HepG2 (cell line): Measurements from ENCODE around the gene TRIM8. TPM values are rescaled to one million over a fixed set of nuclear protein-coding genes. Genes with fewer than 3 reads are reported as not detected.

Source experiments
- ATF2 ChIP-seq: sonication (generic); formaldehyde crosslinking; IDR thresholded peaks from 2 replicates; pipeline ENCODE4 v1.4.0; 2020; ENCODE audit warnings: missing genetic modification reagents
- BHLHE40 ChIP-seq: IDR thresholded peaks from 2 replicates; pipeline ENCODE4 v1.6.1; 2011; ENCODE audit warnings: low read length, improper control_type of control experiment
- CENPBD1 ChIP-seq: sonication (generic); formaldehyde crosslinking; IDR thresholded peaks from 2 replicates; pipeline ENCODE4 v1.8.0; 2022; ENCODE audit warnings: missing genetic modification reagents, low read depth, mild to moderate bottlenecking, borderline replicate concordance
- HDAC1 ChIP-seq: sonication (generic); formaldehyde crosslinking; IDR thresholded peaks from 2 replicates; pipeline ENCODE4 v1.5.1; 2020; ENCODE audit warnings: mild to moderate bottlenecking, missing genetic modification reagents
- HMG20A ChIP-seq: IDR thresholded peaks from 2 replicates; pipeline ENCODE4 v1.6.1; 2016; ENCODE audit warnings: borderline replicate concordance
- JDP2 ChIP-seq: sonication (generic); formaldehyde crosslinking; IDR thresholded peaks from 2 replicates; pipeline ENCODE4 v1.8.1; 2022; ENCODE audit warnings: missing genetic modification reagents, borderline replicate concordance
- MED1 ChIP-seq: sonication (generic); formaldehyde crosslinking; IDR thresholded peaks from 2 replicates; pipeline ENCODE4 v1.4.0; 2020; ENCODE audit warnings: missing genetic modification reagents
- MEF2D ChIP-seq: sonication (generic); formaldehyde crosslinking; IDR thresholded peaks from 2 replicates; pipeline ENCODE4 v1.5.1; 2020; ENCODE audit warnings: mild to moderate bottlenecking, missing genetic modification reagents
- RARA ChIP-seq: IDR thresholded peaks from 2 replicates; pipeline ENCODE4 v1.6.1; 2016; ENCODE audit warnings: missing genetic modification reagents, missing compliant biosample characterization
- RCOR2 ChIP-seq: IDR thresholded peaks from 2 replicates; pipeline ENCODE4 v1.6.1; 2016; ENCODE audit warnings: missing biosample characterization, missing genetic modification reagents
- SATB2 ChIP-seq: sonication (generic); formaldehyde crosslinking; IDR thresholded peaks from 2 replicates; pipeline ENCODE4 v1.5.0; 2020; ENCODE audit warnings: missing genetic modification reagents
- SNAPC2 ChIP-seq: sonication (generic); formaldehyde crosslinking; IDR thresholded peaks from 2 replicates; pipeline ENCODE4 v1.8.1; 2022; ENCODE audit warnings: mild to moderate bottlenecking, missing genetic modification reagents
- TAF1 ChIP-seq: sonication (generic); formaldehyde crosslinking; IDR thresholded peaks from 2 replicates; pipeline ENCODE4 v1.4.0; 2020; ENCODE audit warnings: missing genetic modification reagents
- ZFP36L1 ChIP-seq: sonication (generic); formaldehyde crosslinking; IDR thresholded peaks from 2 replicates; pipeline ENCODE4 v1.8.0; 2022; ENCODE audit warnings: mild to moderate bottlenecking, missing genetic modification reagents, moderate library complexity
- ZNF205 ChIP-seq: IDR thresholded peaks from 2 replicates; pipeline ENCODE4 v1.6.1; 2018; ENCODE audit warnings: missing biosample characterization, missing genetic modification reagents
- ZNF264 ChIP-seq: sonication (generic); formaldehyde crosslinking; IDR thresholded peaks from 2 replicates; pipeline ENCODE4 v1.4.0; 2020; ENCODE audit warnings: missing genetic modification reagents
- ZNF33A ChIP-seq: sonication (generic); formaldehyde crosslinking; IDR thresholded peaks from 2 replicates; pipeline ENCODE4 v1.5.1; 2020; ENCODE audit warnings: missing genetic modification reagents, mild to moderate bottlenecking, moderate library complexity, borderline replicate concordance
- ZNF484 ChIP-seq: sonication (generic); formaldehyde crosslinking; IDR thresholded peaks from 2 replicates; pipeline ENCODE4 v1.5.1; 2020; ENCODE audit warnings: mild to moderate bottlenecking, low read depth, missing genetic modification reagents, borderline replicate concordance
- ZNF563 ChIP-seq: sonication (generic); formaldehyde crosslinking; IDR thresholded peaks from 2 replicates; pipeline ENCODE4 v1.8.0; 2022; ENCODE audit warnings: mild to moderate bottlenecking, moderate library complexity, missing genetic modification reagents
- ZNF564 ChIP-seq: sonication (generic); formaldehyde crosslinking; IDR thresholded peaks from 2 replicates; pipeline ENCODE4 v1.8.1; 2023; ENCODE audit warnings: mild to moderate bottlenecking, missing genetic modification reagents
- ZNF781 ChIP-seq: sonication (generic); formaldehyde crosslinking; IDR thresholded peaks from 2 replicates; pipeline ENCODE4 v1.5.1; 2020; ENCODE audit warnings: borderline replicate concordance, mild to moderate bottlenecking, missing genetic modification reagents; ENCODE audit errors: not compliant biosample characterization
- ZNF790 ChIP-seq: sonication (generic); formaldehyde crosslinking; IDR thresholded peaks from 2 replicates; pipeline ENCODE4 v1.8.0; 2022; ENCODE audit warnings: missing genetic modification reagents, mild to moderate bottlenecking, borderline replicate concordance
- polyA plus RNA-seq, 8 experiments: library from polyadenylated mRNA; depleted of rRNA in 3 of 8; stranded (reverse) in 7 of 8; unstranded in 1 of 8; fragments of >200 nt; fragmentation: Illumina TruSeq in 4 of 8; extraction: Trizol in 4 of 8; gene quantifications; 2 replicates each; pipeline versions ENCODE4 v1.2.1 to v1.2.3, GENCODE V29; 2011 to 2016; ENCODE audit warnings: low read depth in 4 of 8, missing spikeins in 1 of 8, mixed read lengths in 1 of 8; ENCODE audit not compliant: insufficient read depth in 1 of 8
- total RNA-seq, 5 experiments: library from RNA; depleted of rRNA; stranded (reverse); fragments of >200 nt; fragmentation: Illumina TruSeq; extraction: Trizol; gene quantifications; 2 replicates each; pipeline ENCODE4 v1.2.3, GENCODE V29; 2016; ENCODE audit warnings: low read depth in 1 of 5
- TF ChIP-seq, protein P1 (sequence below): sonication (generic); formaldehyde crosslinking; IDR thresholded peaks from 2 replicates; pipeline ENCODE4 v1.4.0; 2020; ENCODE audit warnings: low read depth, missing genetic modification reagents
- TF ChIP-seq, protein P2 (sequence below): sonication (generic); formaldehyde crosslinking; IDR thresholded peaks from 2 replicates; pipeline ENCODE4 v1.4.0; 2020; ENCODE audit warnings: mild to moderate bottlenecking, missing genetic modification reagents
- TF ChIP-seq, protein P3 (sequence below): sonication (generic); formaldehyde crosslinking; IDR thresholded peaks from 2 replicates; pipeline ENCODE4 v1.4.0; 2020; ENCODE audit warnings: missing genetic modification reagents

TRIM8 gene
- total and polyA plus RNA-seq, 2 of the 13 experiments (the other 11 are each of a cell fraction or from before 2014, with no cell fraction given): 38.9 to 66.5 TPM

GRCh38 chr10:102645388-102645740 lies 1.1 kb downstream of the TRIM8 start (continued):
- TF ChIP-seq, protein P1, sequence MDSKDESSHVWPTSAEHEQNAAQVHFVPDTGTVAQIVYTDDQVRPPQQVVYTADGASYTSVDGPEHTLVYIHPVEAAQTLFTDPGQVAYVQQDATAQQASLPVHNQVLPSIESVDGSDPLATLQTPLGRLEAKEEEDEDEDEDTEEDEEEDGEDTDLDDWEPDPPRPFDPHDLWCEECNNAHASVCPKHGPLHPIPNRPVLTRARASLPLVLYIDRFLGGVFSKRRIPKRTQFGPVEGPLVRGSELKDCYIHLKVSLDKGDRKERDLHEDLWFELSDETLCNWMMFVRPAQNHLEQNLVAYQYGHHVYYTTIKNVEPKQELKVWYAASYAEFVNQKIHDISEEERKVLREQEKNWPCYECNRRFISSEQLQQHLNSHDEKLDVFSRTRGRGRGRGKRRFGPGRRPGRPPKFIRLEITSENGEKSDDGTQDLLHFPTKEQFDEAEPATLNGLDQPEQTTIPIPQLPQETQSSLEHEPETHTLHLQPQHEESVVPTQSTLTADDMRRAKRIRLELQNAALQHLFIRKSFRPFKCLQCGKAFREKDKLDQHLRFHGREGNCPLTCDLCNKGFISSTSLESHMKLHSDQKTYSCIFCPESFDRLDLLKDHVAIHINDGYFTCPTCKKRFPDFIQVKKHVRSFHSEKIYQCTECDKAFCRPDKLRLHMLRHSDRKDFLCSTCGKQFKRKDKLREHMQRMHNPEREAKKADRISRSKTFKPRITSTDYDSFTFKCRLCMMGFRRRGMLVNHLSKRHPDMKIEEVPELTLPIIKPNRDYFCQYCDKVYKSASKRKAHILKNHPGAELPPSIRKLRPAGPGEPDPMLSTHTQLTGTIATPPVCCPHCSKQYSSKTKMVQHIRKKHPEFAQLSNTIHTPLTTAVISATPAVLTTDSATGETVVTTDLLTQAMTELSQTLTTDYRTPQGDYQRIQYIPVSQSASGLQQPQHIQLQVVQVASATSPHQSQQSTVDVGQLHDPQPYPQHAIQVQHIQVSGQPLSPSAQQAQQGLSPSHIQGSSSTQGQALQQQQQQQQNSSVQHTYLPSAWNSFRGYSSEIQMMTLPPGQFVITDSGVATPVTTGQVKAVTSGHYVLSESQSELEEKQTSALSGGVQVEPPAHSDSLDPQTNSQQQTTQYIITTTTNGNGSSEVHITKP (CRISPR knock-in tag): no peak
- TF ChIP-seq, protein P2, sequence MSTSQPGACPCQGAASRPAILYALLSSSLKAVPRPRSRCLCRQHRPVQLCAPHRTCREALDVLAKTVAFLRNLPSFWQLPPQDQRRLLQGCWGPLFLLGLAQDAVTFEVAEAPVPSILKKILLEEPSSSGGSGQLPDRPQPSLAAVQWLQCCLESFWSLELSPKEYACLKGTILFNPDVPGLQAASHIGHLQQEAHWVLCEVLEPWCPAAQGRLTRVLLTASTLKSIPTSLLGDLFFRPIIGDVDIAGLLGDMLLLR (CRISPR knock-in tag): no peak
- peak; percentile 21; the same call in 1 of the 2 replicates for TF ChIP-seq HDAC1 (CRISPR knock-in tag)
- no peak for TF ChIP-seq ZNF790
- TF ChIP-seq ZNF484: no peak
- TF ChIP-seq ZNF205 (CRISPR knock-in tag): no peak
- no peak for TF ChIP-seq HMG20A (CRISPR knock-in tag)
- TF ChIP-seq ZNF781 (CRISPR knock-in tag): no peak
- TF ChIP-seq, protein P3, sequence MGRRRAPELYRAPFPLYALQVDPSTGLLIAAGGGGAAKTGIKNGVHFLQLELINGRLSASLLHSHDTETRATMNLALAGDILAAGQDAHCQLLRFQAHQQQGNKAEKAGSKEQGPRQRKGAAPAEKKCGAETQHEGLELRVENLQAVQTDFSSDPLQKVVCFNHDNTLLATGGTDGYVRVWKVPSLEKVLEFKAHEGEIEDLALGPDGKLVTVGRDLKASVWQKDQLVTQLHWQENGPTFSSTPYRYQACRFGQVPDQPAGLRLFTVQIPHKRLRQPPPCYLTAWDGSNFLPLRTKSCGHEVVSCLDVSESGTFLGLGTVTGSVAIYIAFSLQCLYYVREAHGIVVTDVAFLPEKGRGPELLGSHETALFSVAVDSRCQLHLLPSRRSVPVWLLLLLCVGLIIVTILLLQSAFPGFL: no peak
- no peak for TF ChIP-seq SNAPC2 (CRISPR knock-in tag)
- TF ChIP-seq RARA (CRISPR knock-in tag): peak; percentile 77
- no peak for TF ChIP-seq RCOR2
- no peak for TF ChIP-seq CENPBD1
- no peak for TF ChIP-seq ZNF563 (CRISPR knock-in tag)
- no peak; the same call in 1 of the 2 replicates for TF ChIP-seq MEF2D (CRISPR knock-in tag)
- no peak for TF ChIP-seq JDP2
- TF ChIP-seq ZNF33A (CRISPR knock-in tag): no peak
- no peak for TF ChIP-seq BHLHE40
- no peak for TF ChIP-seq ZNF264 (CRISPR knock-in tag)
- TF ChIP-seq ZFP36L1 (CRISPR knock-in tag): no peak
- TF ChIP-seq MED1 (CRISPR knock-in tag): peak; percentile 53
- peak; percentile 17; the same call in 1 of the 2 replicates for TF ChIP-seq TAF1 (CRISPR knock-in tag)
- no peak for TF ChIP-seq ATF2 (CRISPR knock-in tag)
- no peak for TF ChIP-seq ZNF564 (CRISPR knock-in tag)
- TF ChIP-seq SATB2 (CRISPR knock-in tag): no peak
